ENCODE results near the gene FBXO47. TPM values are rescaled to one million over a fixed set of nuclear protein-coding genes. Genes with fewer than 3 reads are reported as not detected.
A peak's percentile ranks its signal among the peaks of the same experiment; 100 is the strongest.

FBXO47 gene
- total RNA-seq (not detected in 2 replicates), polyA plus RNA-seq (not detected in 2 replicates), polyA minus RNA-seq (not detected in 2 replicates), Bru-seq, nascent RNA (percentile 16 among the genes with signal in this experiment), BruChase-seq, experiment 1, labeled RNA remaining after a 6-hour chase (percentile 6 among the genes with signal in this experiment), BruChase-seq, experiment 2, labeled RNA remaining after a 2-hour chase (percentile 8 among the genes with signal in this experiment)
- polyA plus RNA-seq (2011; cell fraction: cytosol; rRNA removed): not detected in 2 replicates
- polyA plus RNA-seq (2011; cell fraction: nucleus; rRNA removed): not detected in 2 replicates
- not detected in 2 replicates for polyA plus RNA-seq (2012)
- not detected for polyA minus RNA-seq (2011; cell fraction: cytosol; rRNA and poly(A)+ RNA removed)
- polyA minus RNA-seq (2011; cell fraction: nucleus; rRNA and poly(A)+ RNA removed): not detected in 2 replicates
- long read RNA-seq: 0 reads

GRCh38 chr17:38967290-38967738 is at the start of gene FBXO47:
Gene FBXO47, minus strand, starts transcription at chr17:38967403. Its CDS starts 4,378 bp downstream, at chr17:38963025.
- dilution Hi-C loops (cut with MboI; ENCODE audit: extremely low pct_ligation_motif_present, low sequenced_read_pairs) (no loop called here), intact Hi-C loops (cut with micrococcal nuclease) (loop anchor here (1.0 to 5.0 kb wide), 3 partner anchors 98 to 215 kb away; partner anchors contain the start of genes PLXDC1 and PSMB3)
- Histone ChIP-seq H3K4me1 (ENCODE audit: control insufficient read depth, extremely low read depth, insufficient read depth, low read length) (no peaks in the 10 kb centered on the region), H3K9me3 (replicated peaks; ENCODE audit: control insufficient read depth, insufficient read depth, low read length) (no peaks in the 10 kb centered on the region), H2AFZ (ENCODE audit: low read depth, low read length) (peak within 1 kb of the TSS; percentile 99), H4K20me1 (replicated peaks; ENCODE audit: control insufficient read depth, extremely low read depth, insufficient read depth, low read length) (no peaks in the 10 kb centered on the region), H3K27ac (ENCODE audit: insufficient read depth, low read depth, low read length) (no peak within 1 kb of the TSS), H3K9ac (replicated peaks; ENCODE audit: extremely low read depth, insufficient read depth, low read length) (no peak within 1 kb of the TSS), H3K36me3 (ENCODE audit: control insufficient read depth in 2 of 2, extremely low read depth in 1 of 2, insufficient read depth in 2 of 2, low read length in 2 of 2) (no peaks in the 10 kb centered on the region), H3K4me2 (ENCODE audit: insufficient read depth, low read length) (peak within 1 kb of the TSS; percentile 41), H3K27me3 (ENCODE audit: control insufficient read depth in 2 of 2, insufficient read depth in 2 of 2, low read length in 2 of 2) (peaks cover 0 to 4% of the 10 kb centered on the region in 2 experiments), H3K4me3 (replicated peaks in 1 of 3; ENCODE audit: insufficient read depth in 1 of 3, low read depth in 1 of 3, low read length in 3 of 3) (peak within 1 kb of the TSS in 2 of 3 experiments; percentile 24 to 34), H3K79me2 (ENCODE audit: control insufficient read depth, insufficient read depth, low read length) (no peaks in the 10 kb centered on the region), H3K9me1 (replicated peaks; ENCODE audit: control insufficient read depth, extremely low read depth, insufficient read depth, low read length) (no peaks in the 10 kb centered on the region)
- ChIA-PET CTCF (interaction anchor here (0.8 to 1.7 kb wide), 8 partner anchors 9 to 277 kb away, joined by 3 to 18 read pairs (median 6); partner anchors contain the start of genes LASP1, LASP1NB and PLXDC1), POLR2A (interaction anchor here (0.7 to 1.2 kb wide), 3 partner anchors 43 to 152 kb away, joined by 3 to 8 read pairs (median 3); partner anchors contain the start of gene LASP1)
- DNase-seq (ENCODE audit: low read depth, low spot score) (peak; percentile 93), FAIRE-seq (peak; percentile 49)
- BruUV-seq (replicated peaks): no TSS peak
- no peak for TF ChIP-seq FOS (IDR thresholded peaks at IDR 0.05; ENCODE audit: borderline replicate concordance, insufficient read depth, low read length)
- TF ChIP-seq POLR2AphosphoS5 (IDR thresholded peaks at IDR 0.05; ENCODE audit: insufficient read depth, low read depth, low read length): peak; percentile 63
- TF ChIP-seq POLR2A (IDR thresholded peaks at IDR 0.05; ENCODE audit: low read depth, low read length): peak; percentile 63
- no peak for TF ChIP-seq JUN (IDR thresholded peaks at IDR 0.05; ENCODE audit: borderline replicate concordance, insufficient read depth, insufficient read length, low read depth)

All from endothelial cell of umbilical vein (primary cell).